Adipose tissue (tissue), 3 donors: Measurements from ENCODE around the gene RGS14. TPM values are rescaled to one million over a fixed set of nuclear protein-coding genes. Genes with fewer than 3 reads are reported as not detected.

ENCODE experiments used
- H3K27ac ChIP-seq: one replicate; pipeline ENCODE4 v1.5.1; 2013; ENCODE audit warnings: low read depth, low read length
- WGBS, 3 donors: extraction: QIAGEN DNeasy Blood & Tissue Kit; methylation state at CpG; one replicate each; pipeline ENCODE4 v1.1.7; 2013; 5-methylcytosine and 5-hydroxymethylcytosine counted together
- polyA plus RNA-seq, 3 donors: library from polyadenylated mRNA; stranded (reverse); fragments of 200-250 nt; gene quantifications; one replicate each; pipeline ENCODE4 v1.2.3, GENCODE V29; 2013
- donor health status: healthy with polysubstance abuse.
- donor health status: Bipolar disorder and iron deficiency.
- donor health status: healthy.

The RGS14 gene
- polyA plus RNA-seq, 3 donors = 10.1 to 17.9 (median 15.9) TPM

DNA sequence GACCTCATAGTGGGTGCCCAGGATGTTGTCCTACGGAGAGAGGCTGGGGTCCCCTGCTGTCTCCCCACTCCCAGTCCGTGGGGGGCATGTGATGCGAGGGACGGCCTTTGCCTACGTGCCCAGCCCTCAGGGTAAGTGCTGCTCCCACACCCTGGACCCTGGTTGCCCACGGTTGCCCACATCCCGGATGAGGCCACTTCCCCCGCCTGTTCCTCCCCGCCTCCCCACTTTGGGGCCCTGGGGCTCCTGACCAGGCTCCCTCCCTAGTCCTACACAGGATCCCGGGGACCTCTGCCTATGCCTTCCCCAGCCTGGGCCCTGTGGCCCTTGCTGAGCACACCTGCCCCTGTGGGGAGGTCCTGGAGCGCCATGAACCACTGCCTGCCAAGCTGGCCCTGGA is 28.0 kb downstream of the RGS14 start:
- WGBS, 3 donors = 54 to 73% (median 68%) methylated on average over 10 to 11 of the region's 11 CpGs
- no peak overlapping the region for H3K27ac ChIP-seq

DNA sequence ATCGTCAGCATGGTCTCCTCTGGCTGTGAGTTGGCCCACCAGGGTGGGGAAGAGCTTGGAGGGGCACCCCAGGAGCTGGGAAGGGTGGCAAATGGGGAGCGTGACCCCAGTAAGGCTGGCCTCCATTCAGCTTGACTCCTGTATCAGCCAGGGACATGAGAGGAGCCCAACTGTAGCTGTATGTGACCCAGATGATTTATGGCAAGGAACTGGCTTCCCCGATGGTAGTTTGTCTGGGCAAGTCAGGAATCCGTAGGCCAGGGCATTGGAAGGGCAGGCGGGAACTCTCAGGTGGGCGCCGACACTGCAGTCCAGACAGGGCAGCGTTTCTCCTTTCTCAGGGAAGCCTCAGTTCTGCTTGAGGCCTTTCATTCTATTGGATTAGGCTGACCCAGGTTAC is 28.8 kb downstream of the RGS14 start:
- no peak overlapping the region for H3K27ac ChIP-seq
- WGBS, 3 donors = 87 to 89% (median 87%) methylated on average over 8 of the region's 8 CpGs

DNA sequence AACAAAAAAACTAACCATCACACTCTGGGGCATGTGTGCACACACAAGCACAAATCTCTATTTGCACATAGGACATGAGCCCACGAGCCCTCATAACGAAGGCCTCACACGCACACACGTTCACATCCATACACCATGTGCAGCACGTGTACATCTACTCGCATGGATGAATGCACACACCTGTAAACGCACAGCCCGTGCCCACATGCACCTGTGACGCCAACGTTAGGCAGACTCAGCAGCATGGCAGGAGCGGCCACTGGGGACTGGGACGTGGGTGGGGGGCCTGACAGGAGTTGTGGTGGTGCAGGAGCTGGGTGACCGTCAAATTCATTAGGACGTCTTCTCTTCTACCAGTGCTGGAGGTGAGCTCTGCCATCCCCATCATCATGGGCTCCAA is 29.7 kb downstream of the RGS14 start:
- 77 to 90% (median 90%) methylated on average over 14 of the region's 14 CpGs for WGBS, 3 donors
- H3K27ac ChIP-seq = no peak overlapping the region

DNA sequence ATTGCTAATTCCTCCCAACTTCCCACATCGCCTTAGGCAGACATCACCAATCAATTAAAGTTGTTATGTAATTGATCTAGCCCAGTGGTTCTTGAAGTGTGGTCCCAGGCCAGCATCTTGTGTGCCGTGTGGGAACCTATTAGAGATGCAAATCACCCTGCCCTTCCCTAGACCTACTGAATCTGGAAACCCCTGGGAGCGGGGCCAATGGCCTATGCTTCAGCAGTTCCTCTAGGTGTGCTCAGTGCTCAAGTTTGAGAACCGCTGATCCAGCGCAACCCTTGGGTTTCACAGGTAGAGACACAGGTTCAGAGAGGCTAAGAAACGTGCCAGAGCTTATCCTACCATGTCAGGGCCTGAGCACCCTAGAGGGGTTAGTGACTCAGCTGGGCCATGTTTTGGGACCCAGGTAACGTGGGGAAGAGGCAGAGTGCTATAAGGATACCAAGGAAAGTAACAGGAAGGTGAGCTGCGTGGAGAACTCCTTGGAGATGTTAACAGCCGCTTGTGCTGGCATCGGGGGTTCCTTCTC is 30.9 kb downstream of the RGS14 start:
- H3K27ac ChIP-seq = no peak overlapping the region
- WGBS, 3 donors = 84 to 89% (median 87%) methylated on average over 10 of the region's 10 CpGs

DNA sequence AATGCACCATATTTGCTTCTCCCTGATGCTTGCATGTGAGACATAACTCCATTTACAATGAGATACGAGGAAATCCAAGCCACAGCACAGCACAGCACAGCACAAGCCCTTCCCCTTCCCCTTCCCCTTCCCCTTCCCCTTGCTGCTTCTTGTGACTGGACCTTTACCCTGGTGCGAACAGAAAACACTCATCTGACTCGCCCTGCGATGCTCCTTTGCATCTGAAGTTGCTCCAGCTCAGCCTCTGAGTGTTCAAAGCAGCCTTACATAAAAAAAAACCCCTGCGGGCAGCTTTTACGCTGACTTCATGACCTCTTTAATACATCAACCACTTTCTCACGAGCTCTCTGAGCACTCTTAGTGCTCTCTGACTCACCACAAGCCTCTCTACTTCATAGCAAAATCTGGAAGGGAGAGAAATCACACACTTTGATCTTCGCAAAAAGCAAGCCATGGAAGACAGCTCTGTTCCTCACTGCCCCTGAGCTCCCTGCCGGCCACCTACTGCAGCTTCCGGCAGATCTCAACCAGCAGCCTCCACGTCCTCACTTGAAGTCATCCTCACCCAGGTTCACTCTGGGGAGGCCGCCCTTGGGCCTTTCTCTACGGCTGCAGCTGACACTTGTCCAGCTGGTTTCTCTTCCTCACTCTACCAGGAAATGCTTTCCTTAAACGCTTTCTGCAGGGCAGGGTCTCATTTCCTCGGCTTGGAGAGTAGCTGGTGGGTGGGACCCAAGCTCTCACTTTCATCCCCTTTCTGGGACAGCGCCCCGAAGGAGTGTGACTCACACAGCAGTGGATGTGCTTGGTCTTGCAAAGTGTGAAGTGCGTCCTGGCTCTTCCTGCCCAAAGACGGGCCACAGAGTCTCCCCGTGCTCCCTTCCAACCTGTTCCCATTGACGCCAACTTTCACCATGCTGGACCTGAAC is 31.8 kb downstream of the RGS14 start:
- H3K27ac ChIP-seq = no peak overlapping the region
- WGBS, 3 donors = 28 to 59% (median 38%) methylated on average over 21 of the region's 21 CpGs

DNA sequence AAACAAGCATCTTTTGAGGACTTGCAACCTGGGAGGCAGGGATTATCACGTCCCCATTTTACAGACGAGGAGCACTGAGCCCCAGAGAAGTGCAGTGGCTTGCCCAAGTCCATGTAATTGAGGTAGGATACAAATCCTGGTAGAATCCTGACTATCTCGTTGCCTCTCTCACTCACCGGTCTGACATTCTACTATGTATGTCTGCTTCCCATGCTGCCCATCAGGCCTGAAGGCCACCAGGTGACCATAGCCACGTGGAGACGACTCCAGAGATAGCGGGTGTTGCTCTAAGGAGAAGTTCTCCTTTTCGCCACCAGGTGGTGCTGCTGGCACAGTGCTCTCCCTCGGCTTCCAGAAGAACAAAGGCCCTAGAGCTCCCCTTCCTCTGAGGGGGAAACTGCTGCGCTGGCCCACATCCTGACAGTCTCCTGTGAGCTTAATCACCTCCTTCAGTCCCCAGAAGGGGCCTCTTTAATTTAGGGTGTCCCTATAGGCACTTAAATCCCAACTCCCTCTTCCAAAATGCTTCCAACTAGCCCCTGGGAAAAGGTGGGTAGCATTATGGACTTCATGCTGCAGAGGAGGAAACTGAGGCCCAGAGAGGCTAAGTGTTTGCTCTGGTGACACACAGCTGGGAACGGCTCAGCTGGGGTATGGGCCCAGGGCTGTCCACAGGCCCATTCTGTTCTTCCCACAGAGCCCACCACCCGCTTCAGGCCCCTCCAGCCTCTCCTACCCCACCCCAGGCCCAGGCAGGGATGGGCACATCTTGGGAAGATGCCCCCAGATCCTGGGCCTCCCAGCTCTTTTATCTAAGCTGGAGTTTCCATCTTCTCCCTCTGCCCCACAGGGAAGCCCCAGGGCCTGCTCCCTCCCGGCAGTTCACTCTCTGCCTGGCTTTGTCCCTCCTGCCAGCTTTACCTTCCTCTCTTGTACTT is 32.9 kb downstream of the RGS14 start:
- H3K27ac ChIP-seq = no peak overlapping the region
- 24 to 26% (median 25%) methylated on average over 13 of the region's 13 CpGs for WGBS, 3 donors

DNA sequence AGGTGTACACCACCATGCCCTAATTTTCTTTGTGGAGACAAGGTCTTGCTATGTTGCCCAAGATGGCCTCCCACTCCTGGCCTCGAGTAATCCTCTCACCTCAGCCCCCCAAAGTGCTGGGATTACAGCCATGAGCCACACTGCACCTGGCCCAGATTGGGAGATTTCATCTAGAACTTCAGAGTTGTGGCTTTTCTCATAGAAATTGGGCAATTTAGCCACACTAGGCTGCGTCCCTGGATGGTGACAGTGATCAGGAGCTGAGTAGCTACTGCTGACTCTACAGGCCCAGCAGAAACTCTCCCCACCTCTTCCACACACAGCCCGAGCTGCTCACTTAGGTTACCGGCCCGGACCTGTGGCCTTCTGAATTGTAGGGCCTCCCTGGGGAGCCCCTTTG is 35.0 kb downstream of the RGS14 start:
- H3K27ac ChIP-seq = no peak overlapping the region
- 65 to 70% (median 67%) methylated on average over 5 of the region's 5 CpGs for WGBS, 3 donors

DNA sequence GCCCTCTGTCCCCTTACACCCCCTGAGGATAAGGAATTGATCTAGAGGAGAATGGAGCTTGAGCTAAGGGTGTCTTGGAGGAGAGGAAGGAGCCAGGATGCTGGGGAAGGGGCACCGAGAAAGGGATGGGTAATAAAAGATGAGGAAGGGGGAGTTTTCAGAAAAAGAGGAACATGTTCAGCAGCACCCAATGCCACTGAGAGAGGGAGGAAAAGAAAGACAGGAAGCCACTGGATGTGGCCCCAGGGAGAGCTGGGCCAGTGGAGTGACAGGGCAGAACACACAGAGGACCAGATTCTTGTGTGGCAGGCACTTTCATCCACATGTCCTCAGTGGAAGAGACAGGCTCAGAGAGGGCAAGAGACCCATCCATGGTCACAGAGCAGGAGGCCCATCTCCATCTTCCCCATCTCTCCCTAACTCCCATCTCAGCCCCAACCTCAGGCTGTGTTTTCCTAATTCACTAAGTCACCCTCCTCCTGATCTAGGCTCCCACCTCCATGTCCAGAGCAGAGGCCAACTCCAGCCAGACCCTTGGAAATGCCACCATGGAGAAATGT is 35.6 kb downstream of the RGS14 start:
- WGBS, 3 donors = 43 to 71% (median 52%) methylated on average over 1 of the region's 1 CpG
- no peak overlapping the region for H3K27ac ChIP-seq

DNA sequence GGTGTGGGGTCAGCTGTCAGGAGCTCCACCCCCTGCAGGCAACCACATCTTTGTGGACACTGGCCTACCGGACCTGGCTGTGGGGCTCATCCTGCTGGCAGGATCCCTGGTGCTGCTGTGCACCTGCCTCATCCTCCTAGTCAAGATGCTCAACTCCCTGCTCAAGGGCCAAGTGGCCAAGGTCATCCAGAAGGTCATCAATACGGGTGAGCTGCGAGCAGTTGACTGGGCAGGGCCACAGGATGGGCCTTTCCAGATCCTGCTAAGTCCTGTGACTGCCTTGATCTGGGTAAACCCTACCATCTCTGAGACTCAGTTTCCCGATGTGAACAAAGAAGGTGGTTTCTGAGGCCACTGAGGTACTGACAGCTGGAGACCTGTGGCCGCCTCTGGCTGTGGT is 36.3 kb downstream of the RGS14 start:
- H3K27ac ChIP-seq = no peak overlapping the region
- WGBS, 3 donors = 64 to 85% (median 67%) methylated on average over 5 of the region's 5 CpGs

DNA sequence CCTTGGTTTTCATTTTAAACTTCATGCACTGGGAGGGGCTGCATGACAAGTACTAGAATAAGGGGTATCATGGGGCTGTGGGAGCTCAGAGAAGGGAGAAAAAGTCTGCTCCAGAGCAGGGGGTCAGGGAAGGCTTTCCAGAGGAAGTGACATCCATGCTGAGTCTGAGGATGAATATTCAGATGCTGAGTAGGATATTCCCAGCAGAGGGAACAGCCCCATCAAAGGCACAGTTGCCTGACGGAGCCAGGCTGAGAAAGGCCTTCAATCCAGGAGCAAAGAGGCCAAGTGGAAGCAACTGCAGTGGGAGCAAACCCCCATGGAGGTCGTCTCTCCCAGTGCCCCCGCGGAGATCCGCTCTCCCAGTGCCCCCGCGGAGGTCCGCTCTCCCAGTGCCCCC is 38.4 kb downstream of the RGS14 start:
- H3K27ac ChIP-seq = no peak overlapping the region
- 56 to 80% (median 67%) methylated on average over 5 to 8 of the region's 8 CpGs for WGBS, 3 donors

DNA sequence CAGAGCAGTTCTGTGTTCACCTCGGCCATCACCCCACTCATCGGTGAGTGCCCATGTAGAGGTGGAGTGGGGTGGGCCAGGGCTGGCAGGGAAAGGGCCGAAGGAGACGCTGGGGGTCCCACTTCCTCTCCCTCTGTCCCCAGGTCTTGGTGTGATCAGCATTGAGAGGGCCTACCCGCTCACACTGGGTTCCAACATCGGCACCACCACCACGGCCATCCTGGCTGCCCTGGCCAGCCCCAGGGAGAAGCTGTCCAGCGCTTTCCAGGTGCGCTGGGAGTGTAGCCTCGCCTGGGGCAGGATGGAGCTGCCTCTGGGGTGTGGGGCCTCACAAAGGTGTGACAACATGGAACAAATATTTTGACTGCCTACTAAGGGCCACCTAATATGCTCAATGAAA is 39.1 kb downstream of the RGS14 start:
- 76 to 91% (median 81%) methylated on average over 10 of the region's 10 CpGs for WGBS, 3 donors
- H3K27ac ChIP-seq = no peak overlapping the region

DNA sequence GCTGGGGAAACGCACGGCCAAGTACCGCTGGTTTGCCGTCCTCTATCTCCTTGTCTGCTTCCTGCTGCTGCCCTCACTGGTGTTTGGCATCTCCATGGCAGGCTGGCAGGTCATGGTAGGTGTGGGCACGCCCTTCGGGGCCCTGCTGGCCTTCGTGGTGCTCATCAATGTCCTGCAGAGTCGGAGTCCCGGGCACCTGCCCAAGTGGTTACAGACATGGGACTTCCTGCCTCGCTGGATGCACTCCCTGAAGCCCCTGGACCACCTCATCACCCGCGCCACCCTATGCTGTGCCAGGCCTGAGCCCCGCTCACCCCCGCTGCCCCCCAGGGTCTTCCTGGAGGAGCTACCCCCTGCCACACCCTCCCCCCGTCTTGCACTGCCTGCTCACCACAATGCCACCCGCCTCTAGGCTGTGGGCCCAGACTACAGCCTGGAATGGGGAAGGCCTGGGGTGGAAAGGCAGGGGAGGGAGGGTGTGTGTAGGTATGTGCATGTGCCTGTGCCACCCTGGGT is 40.2 kb downstream of the RGS14 start:
- 82 to 86% (median 83%) methylated on average over 16 of the region's 16 CpGs for WGBS, 3 donors
- H3K27ac ChIP-seq = no peak overlapping the region

DNA sequence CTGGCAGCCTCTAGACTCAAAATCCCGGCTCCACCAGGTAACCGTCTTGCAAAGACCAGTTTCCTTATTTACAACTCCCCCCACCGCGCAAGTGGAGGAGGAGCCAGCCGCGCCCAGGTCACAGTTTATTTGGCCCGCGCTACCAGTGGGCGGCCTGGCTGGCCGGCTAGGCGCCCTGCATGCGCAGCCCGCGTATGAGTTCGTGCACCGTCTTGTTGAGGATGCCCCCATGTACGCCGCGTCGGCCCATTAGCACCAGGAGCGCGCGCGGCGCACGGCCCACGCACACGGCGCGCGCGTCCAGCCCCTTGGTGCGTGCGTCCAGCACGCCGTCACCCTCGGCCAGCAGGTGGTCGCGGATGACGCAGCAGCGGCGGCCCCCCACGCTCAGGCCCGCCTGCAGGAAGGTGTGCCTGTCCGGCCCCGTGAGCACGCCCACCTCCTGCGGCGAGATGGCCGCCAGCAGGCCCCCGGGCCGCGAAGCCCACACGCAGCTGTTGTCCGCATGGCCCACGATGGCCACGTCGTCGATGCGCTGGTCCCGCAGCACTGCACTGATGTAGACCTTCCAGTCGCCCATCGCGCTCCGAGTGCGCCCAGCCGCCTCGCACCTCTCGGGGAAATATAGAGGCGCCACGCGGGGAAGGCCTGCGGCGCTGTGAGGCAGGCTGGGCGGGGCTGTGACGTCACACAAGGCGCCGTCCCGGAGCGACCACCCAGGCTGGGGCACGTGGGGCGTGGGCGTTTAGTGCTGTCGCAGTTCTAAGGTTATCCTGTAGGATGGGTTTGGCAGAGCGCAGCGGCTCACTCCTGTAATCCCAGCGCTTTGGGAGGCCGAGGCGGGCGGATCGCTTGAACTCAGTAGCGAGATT is 42.5 kb downstream of the RGS14 start, which contains the start of gene PFN3:
Gene PFN3, minus strand, starts transcription at position 665 of the 872 bp plus-strand sequence. Its CDS starts 85 bp downstream, at position 580.
- no peak within 1 kb of the TSS for H3K27ac ChIP-seq
- 16 to 34% (median 29%) methylated on average over 88 to 92 of the region's 92 CpGs for WGBS, 3 donors

DNA sequence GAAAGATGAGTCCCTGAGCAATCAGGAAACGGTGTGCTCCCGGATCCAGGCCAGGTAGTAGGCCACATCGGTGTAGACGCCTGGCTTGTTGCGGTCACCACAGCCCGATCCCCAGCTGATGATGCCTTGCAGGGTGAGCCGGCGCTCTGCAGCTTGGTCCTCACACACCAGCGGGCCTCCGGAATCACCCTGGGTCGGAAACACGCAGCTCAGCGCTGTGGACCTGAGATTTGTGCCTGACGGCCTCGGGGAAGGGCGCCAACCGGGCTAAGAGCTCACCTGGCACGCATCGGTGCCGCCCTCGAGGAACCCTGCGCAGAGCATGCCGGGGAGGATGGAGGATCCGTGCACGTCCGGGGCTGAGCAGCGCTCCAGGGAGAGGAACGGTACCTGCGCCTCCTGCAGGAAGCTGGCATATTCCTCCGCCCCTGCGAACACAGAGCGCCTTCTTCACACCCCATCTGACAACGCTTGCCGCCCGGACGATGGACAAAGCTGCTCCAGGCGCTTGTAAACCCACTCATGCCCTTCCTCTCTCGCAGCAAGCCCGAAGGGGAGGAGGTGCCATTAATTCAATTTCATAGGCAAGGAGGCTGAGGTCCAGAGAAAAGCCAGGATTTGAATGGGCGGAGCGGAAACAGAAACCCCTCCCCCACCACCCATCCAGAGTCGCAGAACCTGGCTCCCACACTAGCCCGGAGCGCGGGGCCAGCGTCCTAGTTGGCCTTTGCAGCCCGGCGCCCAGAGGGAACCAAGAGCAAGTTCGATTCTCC is 44.7 kb downstream of the RGS14 start:
- WGBS, 3 donors = 8 to 12% (median 11%) methylated on average over 49 of the region's 49 CpGs

DNA sequence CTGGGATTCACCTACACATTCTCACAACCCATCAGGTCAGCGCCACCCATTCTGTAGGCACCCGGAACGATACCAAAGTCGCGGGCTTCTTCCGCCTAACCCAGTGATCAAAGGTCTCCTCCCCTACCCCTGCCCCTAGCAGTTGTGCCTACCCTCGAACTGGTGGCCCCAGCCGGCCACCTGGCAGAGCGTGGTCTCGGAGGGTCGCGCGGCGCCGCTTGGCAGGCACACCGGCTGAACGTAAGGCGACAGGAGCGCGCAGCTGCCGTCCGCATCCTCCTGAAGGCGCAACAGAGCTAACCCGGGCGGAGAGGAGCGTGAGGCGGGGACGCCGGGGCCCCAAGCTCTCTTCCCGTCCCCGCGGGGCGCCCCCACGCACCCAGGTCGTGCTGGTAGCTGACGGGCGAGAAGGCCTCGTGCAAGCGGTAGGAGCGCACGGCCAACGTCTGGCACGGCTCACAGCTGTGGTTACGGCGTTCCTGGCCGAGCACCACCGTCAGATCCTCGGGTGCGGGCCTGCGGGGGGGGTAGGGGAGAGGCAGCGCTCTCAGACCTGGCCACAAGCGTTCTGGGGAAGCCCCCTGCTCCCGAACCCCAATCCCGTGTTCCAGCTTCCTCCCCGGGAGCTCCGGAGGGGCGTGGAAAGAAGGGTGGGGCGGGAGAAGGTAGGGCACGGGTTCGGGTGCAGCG is 45.5 kb downstream of the RGS14 start:
- H3K27ac ChIP-seq = no peak overlapping the region
- whole genome bisulfite sequencing, 3 donors = 1% methylated on average over 57 to 61 of the region's 61 CpGs

More for the DNA sequence above, 44.7 kb downstream of the RGS14 start:
- H3K27ac ChIP-seq = no peak overlapping the region
